GM19238 (cell line): ENCODE results near the gene NEDD4L.

ENCODE experiments used
- DNase-seq: peaks from one replicate; pipeline ENCODE4 v3.0.0; 2011; ENCODE audit warnings: low spot score; ENCODE audit not compliant: insufficient read length

The NEDD4L gene

DNA sequence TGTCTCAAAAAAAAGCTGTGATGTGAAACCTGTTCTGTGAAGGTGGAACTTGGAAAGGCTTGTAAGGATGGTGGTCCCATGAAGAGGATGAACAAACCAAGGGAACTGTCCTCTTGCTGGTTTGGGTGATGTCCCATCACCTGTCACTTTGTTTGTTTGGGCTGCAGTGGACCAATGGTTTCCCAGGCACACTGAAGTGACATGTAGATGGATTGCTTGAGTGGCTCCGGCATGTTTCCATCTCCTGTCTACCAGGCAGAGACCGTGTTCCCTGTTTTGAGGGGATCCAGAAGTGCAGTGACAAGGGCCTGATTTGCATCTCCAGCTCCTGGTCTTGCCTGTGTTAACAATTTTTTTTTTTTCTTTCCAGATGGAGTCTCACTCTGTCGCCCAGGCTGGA, 8.9 kb downstream of the NEDD4L start:
- DNase-seq = no peak

GRCh38 chr18:58054041-58054781, 10.2 kb downstream of the NEDD4L start:
- DNase-seq = no peak

GRCh38 chr18:58055890-58056558, 12.0 kb downstream of the NEDD4L start:
- DNase-seq = no peak

DNA sequence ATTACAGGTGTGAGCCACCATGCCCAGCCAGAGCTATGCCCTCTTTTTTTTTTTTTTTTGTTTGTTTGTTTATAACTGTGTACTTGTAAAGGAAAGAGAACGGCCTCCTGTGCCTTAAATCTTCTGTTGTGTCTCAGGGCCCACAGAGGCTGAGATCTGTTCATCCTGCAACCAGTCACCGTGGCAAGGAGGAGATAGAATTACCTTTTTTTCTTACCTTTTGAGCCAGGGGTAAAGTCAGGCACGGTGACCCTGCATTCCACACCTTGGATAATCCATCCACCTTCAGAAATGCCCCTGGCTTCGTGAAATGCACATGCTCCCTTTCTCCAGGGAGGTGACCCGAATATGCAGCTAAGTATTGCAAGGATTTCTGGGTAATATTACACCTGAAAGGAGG, 12.8 kb downstream of the NEDD4L start:
- no peak for DNase-seq

DNA sequence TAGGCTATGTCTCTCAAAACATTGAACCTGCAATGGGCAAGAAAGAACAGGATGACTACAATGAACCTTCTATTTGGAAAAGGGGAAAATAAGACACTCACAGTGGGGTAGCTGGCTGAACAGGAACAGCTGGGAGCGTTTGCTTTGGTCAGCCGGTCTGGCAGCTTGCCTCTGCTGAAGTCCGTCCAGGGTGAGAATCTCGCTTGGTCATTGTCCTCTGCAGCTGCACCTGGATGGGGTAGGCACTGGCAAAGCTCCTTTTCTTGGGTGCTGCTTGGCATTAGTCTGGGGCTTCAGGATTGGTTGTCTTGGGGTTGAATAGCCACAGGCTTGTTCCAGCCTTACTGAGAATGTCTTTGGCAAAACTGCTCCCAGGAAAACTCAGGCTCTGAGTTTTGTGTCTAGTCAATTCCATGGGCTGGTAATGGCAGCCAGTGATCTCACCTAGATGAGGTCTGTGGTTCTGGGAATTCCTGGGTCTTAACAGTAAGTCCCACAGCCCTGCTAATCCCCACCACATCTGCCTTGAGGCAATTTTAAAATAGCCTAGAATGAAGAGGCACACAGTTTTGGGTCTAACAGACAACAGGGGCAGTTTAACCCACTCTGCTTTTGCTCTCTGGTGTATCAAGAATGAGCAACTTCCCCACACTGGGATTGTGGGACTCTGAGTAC, 13.4 kb downstream of the NEDD4L start:
- DNase-seq = no peak

DNA sequence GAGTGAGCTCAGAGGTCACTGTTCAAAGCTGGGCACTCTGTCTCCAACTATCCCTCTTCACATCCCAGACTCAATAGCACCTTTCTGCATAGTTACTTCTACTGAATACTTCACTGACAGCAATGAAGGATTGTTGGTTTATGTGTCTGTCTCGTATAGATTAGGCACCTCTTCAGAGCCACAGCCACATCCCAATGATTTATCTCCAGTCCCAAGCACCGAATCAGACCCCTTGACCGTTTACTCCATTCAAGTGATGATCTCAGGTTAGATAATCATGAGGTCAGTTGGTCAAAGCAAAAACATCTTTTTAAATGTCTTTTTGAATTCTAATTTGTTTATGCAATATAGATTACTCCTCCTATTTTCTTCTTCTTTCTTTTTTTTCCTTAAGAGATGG, 14.7 kb downstream of the NEDD4L start:
- no peak for DNase-seq

DNA sequence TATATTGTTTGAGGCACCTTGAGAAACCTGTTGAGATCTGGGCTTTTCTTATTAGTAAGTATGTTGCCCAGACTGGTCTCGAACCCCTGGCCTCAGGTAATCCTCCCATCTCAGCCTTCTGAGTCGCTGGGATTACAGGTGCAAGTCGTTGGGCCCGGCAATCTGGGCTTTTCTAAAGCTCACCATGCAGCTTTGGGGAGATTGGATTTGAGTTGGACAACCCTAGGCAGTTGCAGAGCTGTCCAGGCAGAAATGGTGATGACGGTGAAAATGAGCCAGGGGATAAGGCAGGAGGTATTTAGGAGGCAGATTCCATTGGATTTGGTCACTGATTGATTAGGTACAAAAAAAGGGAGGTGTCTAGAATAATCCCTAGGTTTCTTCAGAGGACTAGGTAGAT, 16.2 kb downstream of the NEDD4L start:
- DNase-seq = no peak

DNA sequence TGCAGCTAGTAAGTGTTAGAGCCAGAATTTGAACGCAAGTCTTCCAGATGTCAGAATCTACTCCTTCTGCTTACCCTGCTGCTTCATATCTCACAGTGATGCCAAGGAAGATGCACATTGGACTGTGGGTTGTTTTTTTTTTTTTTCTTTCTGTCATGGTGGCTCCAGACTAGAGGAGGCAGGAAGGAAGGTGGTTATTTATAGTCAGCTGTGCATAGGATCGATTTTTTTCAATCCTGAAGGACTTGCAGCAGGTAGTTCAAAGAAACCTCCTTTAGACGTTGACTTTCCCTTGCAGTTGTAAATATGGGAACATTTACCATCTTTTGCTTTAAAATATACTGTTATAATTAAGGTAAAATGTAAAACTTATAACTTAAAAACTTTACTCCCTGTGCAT, 17.3 kb downstream of the NEDD4L start:
- no peak for DNase-seq

- DNase-seq = no peak
These were observed 20.5 kb downstream of the NEDD4L start for GRCh38 chr18:58064406-58064998.

DNA sequence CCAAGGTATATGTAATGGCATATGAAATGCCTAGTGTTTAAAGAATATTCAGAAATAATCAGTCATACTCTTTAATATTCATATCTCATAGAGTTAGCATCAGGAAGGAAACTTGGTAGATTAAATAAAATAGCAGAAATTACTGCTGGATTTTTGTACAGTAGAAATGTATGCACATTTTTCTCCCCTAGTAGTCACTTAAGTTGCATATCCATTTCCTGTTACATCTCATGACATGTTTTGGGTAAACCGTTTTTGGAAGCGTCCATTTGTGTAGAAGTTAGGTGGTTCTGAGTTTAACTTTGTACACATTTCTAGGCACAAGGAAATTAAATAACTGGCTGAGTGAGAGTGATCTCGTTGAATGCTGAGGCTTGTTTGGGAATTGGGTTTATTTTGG, 21.9 kb downstream of the NEDD4L start:
- no peak for DNase-seq

GRCh38 chr18:58067601-58068000, 23.6 kb downstream of the NEDD4L start:
- no peak for DNase-seq

DNA sequence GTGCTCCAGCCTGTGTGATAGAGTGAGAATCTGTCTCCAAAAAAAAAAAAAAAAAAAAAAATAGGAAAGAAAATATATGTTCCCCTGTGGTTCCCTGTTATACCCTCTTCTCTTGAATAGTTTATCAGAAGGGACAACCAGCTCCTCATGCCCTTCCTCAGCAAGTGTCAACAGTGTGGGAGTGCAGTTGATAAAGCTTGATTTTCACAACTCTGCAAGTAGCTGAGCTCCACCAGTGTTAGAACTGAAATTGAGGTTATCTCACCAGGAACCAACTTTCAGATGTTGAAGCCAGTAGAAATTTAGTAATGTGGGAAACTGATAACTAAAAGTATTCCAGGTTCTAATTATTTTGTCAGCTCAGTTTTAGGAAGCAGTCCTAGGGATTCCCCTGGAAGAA, 25.1 kb downstream of the NEDD4L start:
- DNase-seq = no peak

- DNase-seq = no peak
These were observed 25.8 kb downstream of the NEDD4L start for GRCh38 chr18:58069721-58070292.

- no peak for DNase-seq
These were observed 32.0 kb downstream of the NEDD4L start for GRCh38 chr18:58076052-58076451.

DNA sequence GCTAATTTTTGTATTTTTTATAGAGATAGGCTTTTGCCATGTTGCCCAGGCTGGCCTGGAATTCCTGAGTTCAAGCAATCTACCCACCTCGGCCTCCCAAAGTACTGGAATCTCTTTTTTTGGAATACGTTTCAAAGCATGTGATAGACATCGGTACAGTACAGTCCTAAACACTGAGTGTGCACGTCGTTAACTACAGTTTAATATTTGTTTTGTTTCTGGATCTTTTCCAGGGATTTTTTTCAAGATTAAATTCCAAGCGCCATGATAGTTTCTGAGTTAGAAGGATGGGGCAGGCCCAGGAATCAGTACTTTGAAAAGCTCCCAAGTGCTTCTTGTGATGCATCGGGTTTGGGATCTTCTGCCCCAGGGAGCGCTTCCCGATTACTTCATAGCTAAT, 33.3 kb downstream of the NEDD4L start:
- DNase-seq = no peak

GRCh38 chr18:58078889-58079573, 35.0 kb downstream of the NEDD4L start:
- no peak for DNase-seq

DNA sequence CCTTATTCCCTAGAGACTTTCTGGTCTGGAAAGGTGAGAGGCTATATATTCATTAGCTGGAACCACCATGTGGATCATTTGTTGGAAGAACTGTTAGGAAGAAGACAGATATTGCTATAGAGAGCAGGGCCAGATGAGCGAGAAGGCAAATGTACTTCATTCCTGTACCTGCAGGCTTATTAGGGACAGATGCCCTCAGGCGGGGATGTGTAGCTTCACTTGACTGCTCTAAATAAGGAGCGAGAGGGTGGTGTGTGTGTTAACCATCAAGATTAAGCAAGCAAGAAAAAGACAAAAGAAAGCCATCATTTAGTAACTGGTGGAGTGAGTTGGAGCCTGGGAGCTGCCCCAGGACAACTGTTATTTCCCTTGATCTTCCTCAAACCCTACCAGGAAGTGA, 36.4 kb downstream of the NEDD4L start:
- DNase-seq = no peak

DNA sequence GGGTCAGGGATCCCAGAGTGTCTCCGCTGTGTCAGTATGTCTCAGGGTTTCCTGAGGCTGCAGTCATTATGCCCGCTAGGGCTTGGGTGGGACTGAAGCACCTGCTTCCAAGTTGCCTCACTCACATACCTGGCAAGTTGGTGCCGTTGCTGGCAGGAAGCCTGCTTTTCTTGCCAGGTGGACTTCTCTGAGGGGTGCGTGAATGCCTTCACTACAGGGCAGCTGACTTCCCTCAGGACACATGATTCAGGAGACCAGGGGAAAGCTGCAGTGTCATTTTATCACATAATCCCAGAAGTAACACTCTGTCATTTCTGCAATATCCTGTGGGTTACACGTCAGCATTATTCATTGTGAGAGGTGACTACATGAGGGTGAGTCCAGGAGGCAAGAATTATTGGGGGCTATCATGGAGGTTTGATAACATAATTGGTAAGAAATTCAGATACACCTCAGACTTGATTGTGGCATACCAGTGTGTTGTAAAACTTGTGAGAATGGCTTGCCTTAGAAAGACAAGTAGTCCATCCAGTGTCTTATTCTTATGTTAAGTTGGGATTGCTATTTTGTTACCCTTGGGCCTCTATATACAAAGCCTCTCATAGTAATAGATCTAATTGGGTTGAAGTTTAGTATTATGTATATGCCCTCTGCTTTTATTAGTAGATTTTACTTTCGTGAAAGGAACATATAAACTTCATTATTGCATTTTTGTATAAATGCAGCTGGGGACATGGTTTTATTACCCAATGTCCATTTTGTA, 44.1 kb downstream of the NEDD4L start:
- DNase-seq = no peak

- no peak for DNase-seq
These were observed 44.7 kb downstream of the NEDD4L start for GRCh38 chr18:58088691-58089065.

- DNase-seq = no peak
These were observed 47.1 kb downstream of the NEDD4L start for GRCh38 chr18:58091099-58091611.
